ENCODE measurements around the gene MYO19. TPM values are rescaled to one million over a fixed set of nuclear protein-coding genes. Genes with fewer than 3 reads are reported as not detected.

Gene MYO19
- total and polyA plus RNA-seq, 9 of the 15 experiments (the other 6 are each of a cell fraction or from before 2014, with no cell fraction given): 21.6 to 176 (median 129) TPM

DNA sequence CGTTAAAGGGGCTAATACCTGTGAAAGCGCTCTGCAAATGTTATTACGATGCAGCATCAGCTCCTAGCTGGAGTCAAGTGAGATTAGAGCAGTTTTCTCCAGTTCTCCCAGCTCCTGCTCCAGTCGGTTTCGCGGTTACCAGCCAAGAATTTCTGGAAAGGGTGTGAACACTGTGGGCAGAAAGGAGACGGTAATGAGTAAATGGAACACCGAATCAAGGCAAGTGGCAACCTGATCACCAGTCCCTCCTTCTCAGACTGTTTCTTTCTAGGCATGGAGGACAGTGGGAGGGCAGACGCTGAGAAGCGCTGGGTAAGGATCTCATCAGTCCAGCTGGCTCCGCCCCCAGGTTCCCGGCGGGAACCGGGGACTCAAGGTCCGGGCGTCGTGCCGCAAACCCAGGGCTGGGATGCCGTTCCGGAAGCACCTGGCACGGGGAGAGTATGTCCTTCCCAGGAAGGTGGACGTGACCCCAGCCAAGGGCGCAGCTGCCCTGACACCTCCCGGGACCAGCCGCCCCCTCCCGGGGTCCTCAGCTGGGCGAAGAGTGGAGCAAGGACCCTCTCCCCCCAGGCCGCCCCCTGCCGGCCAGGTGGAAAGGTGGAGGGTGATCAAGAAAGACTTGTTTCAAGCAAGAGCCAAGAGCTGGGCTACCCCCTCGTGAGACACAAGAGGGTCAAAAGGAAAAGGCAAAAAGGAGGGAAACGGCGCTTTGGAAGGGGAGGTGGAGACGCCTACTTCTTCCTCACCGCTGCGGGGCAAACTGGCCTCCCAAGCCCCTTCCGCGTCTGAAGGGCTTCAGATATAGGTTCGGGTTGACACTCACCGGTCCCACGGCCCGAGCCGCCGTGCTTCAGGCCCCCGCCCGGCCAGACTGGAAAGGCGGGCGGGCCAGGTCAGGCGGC lies 481 bp downstream of the MYO19 start (continued):
- TF ChIP-seq, protein P1, sequence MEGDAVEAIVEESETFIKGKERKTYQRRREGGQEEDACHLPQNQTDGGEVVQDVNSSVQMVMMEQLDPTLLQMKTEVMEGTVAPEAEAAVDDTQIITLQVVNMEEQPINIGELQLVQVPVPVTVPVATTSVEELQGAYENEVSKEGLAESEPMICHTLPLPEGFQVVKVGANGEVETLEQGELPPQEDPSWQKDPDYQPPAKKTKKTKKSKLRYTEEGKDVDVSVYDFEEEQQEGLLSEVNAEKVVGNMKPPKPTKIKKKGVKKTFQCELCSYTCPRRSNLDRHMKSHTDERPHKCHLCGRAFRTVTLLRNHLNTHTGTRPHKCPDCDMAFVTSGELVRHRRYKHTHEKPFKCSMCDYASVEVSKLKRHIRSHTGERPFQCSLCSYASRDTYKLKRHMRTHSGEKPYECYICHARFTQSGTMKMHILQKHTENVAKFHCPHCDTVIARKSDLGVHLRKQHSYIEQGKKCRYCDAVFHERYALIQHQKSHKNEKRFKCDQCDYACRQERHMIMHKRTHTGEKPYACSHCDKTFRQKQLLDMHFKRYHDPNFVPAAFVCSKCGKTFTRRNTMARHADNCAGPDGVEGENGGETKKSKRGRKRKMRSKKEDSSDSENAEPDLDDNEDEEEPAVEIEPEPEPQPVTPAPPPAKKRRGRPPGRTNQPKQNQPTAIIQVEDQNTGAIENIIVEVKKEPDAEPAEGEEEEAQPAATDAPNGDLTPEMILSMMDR (IDR thresholded peaks at IDR 0.05 in 2 of 3, conservative IDR thresholded peaks at IDR 0.05 in 1 of 3; ENCODE audit: insufficient read depth in 2 of 3, low read depth in 1 of 3, low read length in 3 of 3): peak; percentile 42 to 85 (median 48)
- peak; percentile 28; the same call in 1 of the 2 replicates for TF ChIP-seq POLR2AphosphoS2 (IDR thresholded peaks at IDR 0.05; ENCODE audit: low read length)
- peak in 1 of 2 experiments; percentile 13; a peak in 1 of 4 replicates for TF ChIP-seq MAZ (CRISPR knock-in tag; conservative IDR thresholded peaks at IDR 0.05 in 1 of 2, IDR thresholded peaks at IDR 0.05 in 1 of 2)
- no peak for TF ChIP-seq SMAD1 (IDR thresholded peaks at IDR 0.05; ENCODE audit: low read depth, low read length, partially characterized antibody)
- no peak for TF ChIP-seq ELF4 (CRISPR knock-in tag; IDR thresholded peaks at IDR 0.05)
- TF ChIP-seq TRIM28 (IDR thresholded peaks at IDR 0.05): no peak
- no peak for TF ChIP-seq HCFC1 (IDR thresholded peaks at IDR 0.05; ENCODE audit: low read depth, low read length)
- TF ChIP-seq HMG20B (CRISPR knock-in tag; IDR thresholded peaks at IDR 0.05): no peak
- TF ChIP-seq, protein P2, sequence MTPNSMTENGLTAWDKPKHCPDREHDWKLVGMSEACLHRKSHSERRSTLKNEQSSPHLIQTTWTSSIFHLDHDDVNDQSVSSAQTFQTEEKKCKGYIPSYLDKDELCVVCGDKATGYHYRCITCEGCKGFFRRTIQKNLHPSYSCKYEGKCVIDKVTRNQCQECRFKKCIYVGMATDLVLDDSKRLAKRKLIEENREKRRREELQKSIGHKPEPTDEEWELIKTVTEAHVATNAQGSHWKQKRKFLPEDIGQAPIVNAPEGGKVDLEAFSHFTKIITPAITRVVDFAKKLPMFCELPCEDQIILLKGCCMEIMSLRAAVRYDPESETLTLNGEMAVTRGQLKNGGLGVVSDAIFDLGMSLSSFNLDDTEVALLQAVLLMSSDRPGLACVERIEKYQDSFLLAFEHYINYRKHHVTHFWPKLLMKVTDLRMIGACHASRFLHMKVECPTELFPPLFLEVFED (CRISPR knock-in tag; conservative IDR thresholded peaks at IDR 0.05): 0 out of 2 replicates have a peak, but pooled peaks have one; percentile 13
- TF ChIP-seq MECOM (CRISPR knock-in tag; IDR thresholded peaks at IDR 0.05): no peak
- peak; percentile 65 for TF ChIP-seq ETV1 (tag; conservative IDR thresholded peaks at IDR 0.05; ENCODE audit: low read depth)
- TF ChIP-seq C11orf30 (IDR thresholded peaks at IDR 0.05; ENCODE audit: low read depth): no peak
- TF ChIP-seq JUND (IDR thresholded peaks at IDR 0.05; ENCODE audit: borderline replicate concordance, low read depth, low read length): no peak
- TF ChIP-seq JUND (tag; IDR thresholded peaks at IDR 0.05; ENCODE audit: borderline replicate concordance, low read depth, low read length): no peak; the same call in 2 of the 3 replicates
- TF ChIP-seq ARID2 (IDR thresholded peaks at IDR 0.05): no peak; the same call in 1 of the 2 replicates
- TF ChIP-seq, protein P3, sequence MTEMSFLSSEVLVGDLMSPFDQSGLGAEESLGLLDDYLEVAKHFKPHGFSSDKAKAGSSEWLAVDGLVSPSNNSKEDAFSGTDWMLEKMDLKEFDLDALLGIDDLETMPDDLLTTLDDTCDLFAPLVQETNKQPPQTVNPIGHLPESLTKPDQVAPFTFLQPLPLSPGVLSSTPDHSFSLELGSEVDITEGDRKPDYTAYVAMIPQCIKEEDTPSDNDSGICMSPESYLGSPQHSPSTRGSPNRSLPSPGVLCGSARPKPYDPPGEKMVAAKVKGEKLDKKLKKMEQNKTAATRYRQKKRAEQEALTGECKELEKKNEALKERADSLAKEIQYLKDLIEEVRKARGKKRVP (CRISPR knock-in tag; IDR thresholded peaks at IDR 0.05): no peak
- TF ChIP-seq KDM5B (IDR thresholded peaks at IDR 0.05; ENCODE audit: insufficient replicate concordance, low read depth, low read length): peak; percentile 23
- TF ChIP-seq SRSF9 (IDR thresholded peaks at IDR 0.05; ENCODE audit: borderline replicate concordance, low read depth, low read length): no peak
- TF ChIP-seq, protein P4, sequence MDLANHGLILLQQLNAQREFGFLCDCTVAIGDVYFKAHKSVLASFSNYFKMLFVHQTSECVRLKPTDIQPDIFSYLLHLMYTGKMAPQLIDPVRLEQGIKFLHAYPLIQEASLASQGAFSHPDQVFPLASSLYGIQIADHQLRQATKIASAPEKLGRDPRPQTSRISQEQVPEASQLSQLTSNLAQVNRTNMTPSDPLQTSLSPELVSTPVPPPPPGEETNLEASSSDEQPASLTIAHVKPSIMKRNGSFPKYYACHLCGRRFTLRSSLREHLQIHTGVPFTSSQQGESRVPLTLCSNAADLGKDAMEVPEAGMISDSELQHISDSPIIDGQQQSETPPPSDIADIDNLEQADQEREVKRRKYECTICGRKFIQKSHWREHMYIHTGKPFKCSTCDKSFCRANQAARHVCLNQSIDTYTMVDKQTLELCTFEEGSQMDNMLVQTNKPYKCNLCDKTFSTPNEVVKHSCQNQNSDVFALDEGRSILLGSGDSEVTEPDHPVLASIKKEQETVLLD (IDR thresholded peaks at IDR 0.05): peak; percentile 57
- TF ChIP-seq GABPB1 (CRISPR knock-in tag; IDR thresholded peaks at IDR 0.05): no peak
- TF ChIP-seq ELF1 (tag; IDR thresholded peaks at IDR 0.05): 0 out of 2 replicates have a peak, but pooled peaks have one; percentile 38

Data from K562 (cell line).